NCI-H1436 (cell line): Measurements from ENCODE around the gene MAGOH.
"Not testable (repeated sequence)": the region's sequence is repeated elsewhere in the genome, so short reads cannot be mapped to it uniquely, and the experiment has no call there.

ENCODE experiments used
- DNase-seq: peaks from one replicate; lab custom pipeline; 2025; lab: John Stamatoyannopoulos, UW

MAGOH gene

GRCh38 chr1:53238197-53239155 is at the start of gene MAGOH:
Gene MAGOH, minus strand, starts transcription at chr1:53238518. Its CDS starts 70 bp downstream, at chr1:53238448.
- peak; percentile 93 for DNase-seq

GRCh38 chr1:53286955-53287354 is 48.6 kb upstream of the MAGOH start:
- peak; percentile 40 for DNase-seq

- no peak for DNase-seq
Observed at GRCh38 chr1:53285969-53286760, 47.8 kb upstream of the MAGOH start.

GRCh38 chr1:53285546-53285945 is 47.2 kb upstream of the MAGOH start:
- no peak for DNase-seq

GRCh38 chr1:53284224-53285020 is 46.1 kb upstream of the MAGOH start:
- no peak for DNase-seq

- not testable (repeated sequence) for DNase-seq
Observed at GRCh38 chr1:53283156-53283555, 44.8 kb upstream of the MAGOH start.

GRCh38 chr1:53281133-53281532 is 42.8 kb upstream of the MAGOH start:
- no peak for DNase-seq

- no peak for DNase-seq
Observed at GRCh38 chr1:53280496-53280895, 42.2 kb upstream of the MAGOH start.

GRCh38 chr1:53279296-53280200 is 41.2 kb upstream of the MAGOH start:
- DNase-seq, result no peak

GRCh38 chr1:53278298-53278725 is 40.0 kb upstream of the MAGOH start:
- no peak for DNase-seq

- DNase-seq, result no peak
Observed at GRCh38 chr1:53277326-53277725, 39.0 kb upstream of the MAGOH start.

- DNase-seq, result no peak
Observed at GRCh38 chr1:53276902-53277281, 38.6 kb upstream of the MAGOH start.

- no peak for DNase-seq
Observed at GRCh38 chr1:53276153-53276901, 38.0 kb upstream of the MAGOH start.

- no peak for DNase-seq
Observed at GRCh38 chr1:53275566-53275965, 37.2 kb upstream of the MAGOH start.

- DNase-seq, result no peak
Observed at GRCh38 chr1:53274541-53275185, 36.3 kb upstream of the MAGOH start.

- no peak for DNase-seq
Observed at GRCh38 chr1:53274026-53274425, 35.7 kb upstream of the MAGOH start.

GRCh38 chr1:53273526-53273925 is 35.2 kb upstream of the MAGOH start:
- no peak for DNase-seq

- DNase-seq, result no peak
Observed at GRCh38 chr1:53272349-53272748, 34.0 kb upstream of the MAGOH start.

- no peak for DNase-seq
Observed at GRCh38 chr1:53271446-53272090, 33.2 kb upstream of the MAGOH start.
